GM18502 (cell line): ENCODE results near the gene TYMS.
"Not testable (repeated sequence)": the region's sequence is repeated elsewhere in the genome, so short reads cannot be mapped to it uniquely, and the experiment has no call there.

Experiments used
- ATAC-seq: cut with Tn5 transposase; IDR thresholded peaks from one replicate; pipeline ENCODE4 v1.9.1; 2021; ENCODE audit warnings: mild to moderate bottlenecking; ENCODE audit not compliant: unreplicated experiment, poor library complexity

Gene TYMS

GRCh38 chr18:676069-676468 lies 18.6 kb downstream of the TYMS start:
- ATAC-seq, result no peak

DNA sequence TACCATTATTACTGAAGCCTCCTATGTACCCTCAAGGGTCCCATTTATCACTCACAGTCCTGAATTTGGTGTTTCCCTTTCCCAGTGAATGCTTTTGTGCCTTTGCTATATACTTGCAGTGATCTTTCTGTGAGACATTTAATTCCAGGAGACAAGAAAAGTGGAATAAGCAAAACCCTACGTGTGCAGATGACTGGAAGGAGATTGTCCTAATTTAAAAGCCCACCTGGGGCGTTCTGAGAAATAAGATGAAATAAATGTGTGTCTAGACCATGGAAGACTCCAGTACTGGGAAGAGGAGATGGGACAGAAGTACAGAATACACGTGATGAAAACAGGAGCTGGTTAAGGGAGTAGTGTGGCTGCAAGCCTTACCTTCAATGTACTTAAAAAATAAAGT lies 19.3 kb downstream of the TYMS start:
- ATAC-seq, result no peak

- no peak for ATAC-seq
Measured at GRCh38 chr18:677145-677544, 19.7 kb downstream of the TYMS start.

DNA sequence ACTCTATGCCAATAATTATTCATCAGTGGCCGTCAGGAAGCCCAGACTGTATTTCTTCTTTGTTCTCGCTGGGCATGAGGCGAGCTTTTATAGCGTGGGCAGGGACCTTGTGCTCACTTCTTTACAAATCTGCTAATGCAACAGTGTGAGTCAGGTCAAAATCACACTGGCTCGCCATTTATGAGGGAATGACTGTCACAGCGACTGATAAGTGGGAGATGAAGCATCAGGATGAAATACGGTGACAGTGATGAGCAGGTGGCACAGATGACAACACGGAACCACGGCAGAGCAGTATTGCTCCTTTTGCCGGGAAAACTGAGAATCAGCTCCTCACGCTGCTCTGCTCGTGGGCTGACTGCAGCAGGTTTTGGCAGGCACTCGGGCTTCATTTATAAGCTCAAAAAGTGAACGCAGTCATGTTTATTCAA lies 20.5 kb downstream of the TYMS start:
- ATAC-seq, result no peak

DNA sequence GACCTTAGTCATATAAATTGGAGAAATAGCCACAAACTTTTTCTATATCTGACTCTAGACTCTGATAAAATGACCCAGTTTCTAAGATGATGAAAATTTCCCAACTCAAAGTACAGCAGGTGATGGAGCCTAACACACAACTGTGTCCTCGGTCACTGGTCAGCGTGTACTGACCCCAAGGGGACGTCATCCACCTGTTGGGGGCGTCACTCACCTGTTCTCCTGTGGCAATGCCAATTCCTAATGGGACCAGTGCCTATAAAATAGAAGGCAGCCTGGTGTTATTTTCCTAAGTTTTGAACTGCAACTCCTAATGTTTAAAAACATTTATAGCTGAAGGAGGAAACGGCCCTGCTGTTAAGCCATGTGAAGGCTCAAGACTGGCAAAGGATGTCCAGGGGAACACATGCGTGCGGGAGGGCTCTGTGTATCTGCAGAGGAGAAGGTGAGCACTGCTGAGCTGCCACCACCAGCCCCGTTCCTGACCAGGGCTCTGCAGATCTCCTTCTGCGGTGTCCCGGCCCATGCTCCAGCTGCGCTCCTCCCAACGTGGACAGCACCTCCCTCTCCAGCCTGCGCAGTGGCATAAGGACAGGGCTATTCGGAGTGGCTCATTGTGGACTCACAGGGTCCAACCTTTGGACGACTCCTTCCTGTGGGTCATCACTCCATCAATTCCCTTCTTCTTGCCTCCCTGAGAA lies 21.2 kb downstream of the TYMS start:
- no peak for ATAC-seq

DNA sequence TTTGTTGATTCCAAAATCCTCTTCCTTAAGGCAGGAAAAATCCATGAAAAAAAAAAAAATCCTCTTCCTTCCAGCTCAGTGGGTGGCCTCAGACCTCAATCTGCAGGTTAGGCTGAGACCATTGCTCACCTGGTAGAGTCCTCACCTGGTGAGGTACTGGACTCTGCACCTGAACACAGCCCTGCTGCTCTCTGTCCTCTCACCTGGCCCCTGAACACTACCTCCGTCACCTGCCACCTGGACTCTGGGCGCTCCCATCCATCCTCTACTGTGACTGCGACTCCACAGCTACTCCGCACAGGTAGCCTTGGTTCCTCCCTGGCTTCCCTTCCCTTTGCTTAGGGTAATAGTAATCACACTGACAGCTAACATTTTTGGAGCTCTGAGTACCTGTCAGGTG lies 22.1 kb downstream of the TYMS start:
- ATAC-seq, result no peak

- ATAC-seq, result no peak
Measured at GRCh38 chr18:680392-680791, 22.9 kb downstream of the TYMS start.

DNA sequence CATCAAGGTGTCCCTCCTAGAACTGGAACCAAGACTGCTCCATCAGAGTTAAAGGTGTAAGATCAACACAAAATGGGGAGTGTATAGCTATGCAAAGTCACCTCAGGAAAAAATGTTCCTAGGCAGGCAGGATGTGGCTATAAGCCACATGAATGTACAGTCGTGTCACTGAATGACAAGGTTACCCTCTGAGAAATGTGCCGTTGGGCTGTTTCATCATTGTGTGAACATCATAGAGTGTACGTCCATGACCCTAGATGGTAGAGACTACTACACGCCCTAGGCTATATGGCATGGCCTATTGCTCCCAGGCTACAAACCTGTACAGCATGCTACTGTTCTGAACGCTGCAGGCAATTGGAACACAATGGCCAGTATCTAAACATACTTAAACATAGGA lies 24.5 kb downstream of the TYMS start:
- no peak for ATAC-seq

GRCh38 chr18:682416-682815 lies 25.0 kb downstream of the TYMS start:
- ATAC-seq, result not testable (repeated sequence)

DNA sequence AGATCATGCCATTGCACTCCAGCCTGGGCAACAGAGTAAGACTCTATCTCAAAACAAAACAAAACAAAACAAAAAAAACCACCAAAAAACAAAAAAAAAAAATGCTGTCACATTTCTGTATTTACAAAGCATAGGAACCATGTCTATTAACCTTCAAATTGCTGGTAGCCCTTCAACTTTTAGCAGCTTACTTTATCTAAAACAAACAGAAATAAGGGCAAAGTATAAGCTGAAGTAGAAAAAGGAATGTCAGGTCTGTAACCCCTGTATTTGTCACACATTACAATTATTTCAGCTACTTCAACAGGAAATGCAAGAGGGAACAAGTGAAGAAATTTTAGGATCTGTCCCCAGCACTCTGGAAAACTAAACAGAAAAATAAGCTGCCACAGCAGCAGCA lies 25.4 kb downstream of the TYMS start:
- no peak for ATAC-seq

- no peak for ATAC-seq
Measured at GRCh38 chr18:683531-683930, 26.1 kb downstream of the TYMS start.

- ATAC-seq, result no peak
Measured at GRCh38 chr18:685438-685837, 28.0 kb downstream of the TYMS start.

DNA sequence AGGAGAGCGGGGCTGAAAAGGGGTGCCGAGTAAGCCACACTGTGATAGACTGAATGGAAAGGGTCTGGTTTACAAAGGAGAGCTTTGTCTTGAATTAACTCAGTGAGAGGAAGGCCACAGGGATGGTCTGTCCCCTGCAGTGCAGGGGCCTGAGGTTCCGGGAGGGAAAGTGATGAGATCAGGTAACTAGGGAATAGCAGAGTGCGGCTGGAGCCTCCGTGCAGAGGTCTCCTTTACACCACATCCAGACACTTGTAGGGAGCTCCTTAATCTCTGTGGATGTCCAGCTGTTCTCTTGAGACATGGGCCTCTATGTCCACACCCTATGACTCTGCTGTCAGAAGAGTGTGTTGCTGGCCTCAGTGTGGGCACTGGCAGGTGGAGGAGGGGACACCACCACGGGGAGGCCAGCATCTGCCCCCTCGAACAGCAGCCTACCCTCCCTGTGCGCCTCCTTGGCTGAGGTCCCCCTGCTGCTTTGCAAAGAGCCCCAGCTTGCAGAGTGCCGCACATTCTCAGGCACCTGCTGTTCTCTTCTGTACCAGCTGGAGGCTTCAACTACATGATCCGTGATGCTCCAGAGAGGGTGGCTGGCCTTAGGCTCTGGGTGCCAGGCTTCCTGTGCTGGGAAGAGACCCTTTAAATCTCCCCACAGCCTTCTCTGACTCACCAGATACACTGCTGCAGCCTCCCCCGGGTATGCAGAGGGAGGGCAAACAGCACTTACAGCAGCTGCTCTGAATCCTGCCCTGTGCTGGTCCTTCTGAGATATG lies 29.1 kb downstream of the TYMS start:
- no peak for ATAC-seq

DNA sequence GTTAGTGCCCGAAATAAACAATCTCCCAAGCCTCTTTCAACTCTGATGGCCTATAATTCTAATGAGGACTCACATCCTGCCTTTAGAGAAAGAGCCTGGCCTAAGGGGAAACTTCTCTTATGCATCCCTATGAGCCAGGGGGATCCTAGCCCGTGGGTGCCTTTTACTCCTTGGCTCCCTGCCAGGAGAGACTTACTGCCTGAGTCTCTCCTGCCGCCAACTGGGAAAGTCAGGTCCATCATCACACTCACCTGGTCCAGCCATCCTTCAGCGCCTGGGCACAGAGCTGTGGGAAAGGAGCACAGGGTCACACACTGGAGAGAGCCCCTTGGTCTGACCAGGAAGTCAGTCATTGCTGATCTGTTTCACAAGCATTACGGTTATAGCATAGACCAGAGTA lies 30.9 kb downstream of the TYMS start:
- ATAC-seq, result no peak

GRCh38 chr18:692824-693223 lies 35.4 kb downstream of the TYMS start:
- ATAC-seq, result no peak

DNA sequence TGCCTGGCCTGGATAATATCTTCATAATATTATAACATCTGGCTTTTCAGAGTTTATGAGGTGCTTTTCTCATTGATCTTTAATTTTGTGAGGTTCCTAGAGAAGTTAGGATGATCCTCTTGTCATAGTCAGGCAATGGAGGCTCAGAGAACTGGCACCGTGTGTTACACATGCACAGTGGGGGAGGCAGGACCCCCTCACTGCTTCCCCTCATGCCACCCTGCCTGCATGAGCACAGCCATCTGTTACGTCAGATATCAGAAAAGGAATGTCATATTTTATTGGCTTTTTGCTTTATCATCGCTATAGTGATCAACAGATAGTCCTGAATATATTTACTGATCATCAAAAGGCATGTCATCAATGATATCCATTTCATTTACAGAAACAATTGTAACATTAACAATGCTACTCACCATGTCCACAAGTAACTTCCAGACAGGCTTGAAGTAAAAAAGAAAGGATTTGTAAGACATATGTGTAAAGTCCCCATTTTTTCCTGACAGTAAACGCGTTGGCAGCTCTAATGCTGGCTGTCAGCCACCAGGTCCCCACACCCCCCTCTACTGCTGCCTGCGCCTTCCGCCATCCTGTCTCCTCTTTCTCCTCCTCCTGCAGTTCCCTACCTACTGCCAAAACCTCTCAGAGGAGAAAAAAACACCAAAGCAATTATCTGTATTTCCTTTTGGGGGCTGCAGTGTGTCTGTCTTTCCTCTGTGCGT lies 36.2 kb downstream of the TYMS start:
- ATAC-seq, result no peak

GRCh38 chr18:697012-697411 lies 39.6 kb downstream of the TYMS start:
- ATAC-seq, result no peak

GRCh38 chr18:697800-698199 lies 40.3 kb downstream of the TYMS start:
- ATAC-seq, result no peak

DNA sequence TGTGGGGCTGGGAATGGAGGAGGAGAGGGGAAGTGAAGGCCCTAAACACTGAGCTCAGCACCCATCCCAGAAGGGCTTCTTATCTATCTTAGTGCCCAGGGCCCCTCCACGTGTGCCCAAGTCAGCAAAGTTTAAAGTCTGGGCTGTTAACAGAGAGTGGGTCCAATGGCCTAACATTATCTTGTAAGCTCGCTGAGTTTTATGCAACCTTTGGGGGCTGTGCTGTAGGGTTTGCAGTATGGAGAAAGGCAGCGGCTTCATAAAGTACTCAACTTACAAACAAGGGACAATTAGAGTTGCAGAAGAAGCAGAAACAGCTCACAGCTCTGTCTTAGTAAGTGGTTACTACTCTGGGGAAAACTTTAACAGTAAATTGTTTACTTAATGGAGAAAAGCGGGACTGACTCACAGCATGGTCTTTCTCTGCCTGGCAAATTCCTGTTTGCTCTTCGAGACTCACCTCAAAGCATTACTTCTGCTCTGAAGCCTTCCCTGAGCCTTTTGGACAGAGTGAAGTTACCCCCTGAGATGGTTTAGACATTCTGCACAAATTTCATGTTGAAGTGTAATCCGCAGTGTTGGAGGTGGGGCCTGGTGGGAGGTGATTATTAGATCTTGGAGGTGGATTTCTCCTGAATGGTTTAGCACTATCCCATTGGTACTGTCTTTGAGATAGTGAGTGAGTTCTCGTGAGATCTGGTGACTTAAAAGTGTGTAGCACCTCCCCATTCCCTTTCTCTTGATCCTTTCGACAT lies 45.9 kb downstream of the TYMS start:
- no peak for ATAC-seq

DNA sequence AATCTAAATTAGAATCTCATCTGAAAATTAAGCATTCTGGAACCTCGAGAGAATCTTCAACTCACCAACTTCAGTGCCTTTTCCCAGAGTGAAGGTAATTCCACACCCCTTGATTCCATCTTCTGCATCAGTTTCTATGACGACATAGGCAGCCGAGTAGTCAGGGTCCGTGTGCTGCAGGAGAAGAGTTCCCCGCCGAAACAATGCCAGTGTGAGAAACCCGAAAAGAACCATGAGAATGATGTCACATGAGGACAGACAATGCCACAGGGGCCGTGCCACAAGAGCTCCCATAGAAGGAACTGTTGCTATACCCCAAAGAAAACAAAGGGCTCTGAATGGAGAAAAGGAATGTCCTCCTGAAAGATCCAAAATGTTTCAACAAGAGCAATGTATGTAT lies 49.0 kb downstream of the TYMS start:
- no peak for ATAC-seq

DNA sequence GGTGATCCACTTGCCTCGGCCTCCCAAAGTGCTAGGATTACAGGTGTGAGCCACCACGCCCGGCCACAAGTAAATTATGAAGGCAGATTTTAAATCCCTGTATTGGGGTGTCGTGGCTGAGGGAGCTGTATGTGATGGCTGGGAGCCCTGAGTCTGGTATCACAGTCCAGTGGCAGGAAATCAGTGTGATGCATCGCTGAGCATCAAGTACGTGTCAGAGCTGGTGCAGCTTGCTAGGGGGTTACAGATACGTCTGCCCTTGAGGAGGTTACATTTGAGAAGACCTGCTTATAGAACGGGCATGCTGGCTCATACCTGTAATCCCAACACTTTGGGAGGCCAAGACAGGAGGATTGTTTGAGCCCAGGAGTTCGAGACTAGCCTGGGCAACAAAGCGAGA lies 50.6 kb downstream of the TYMS start:
- ATAC-seq, result no peak
